ENCODE data around the gene TMEM175. TPM values are rescaled to one million over a fixed set of nuclear protein-coding genes. Genes with fewer than 3 reads are reported as not detected.
"Not testable (repeated sequence)": the region's sequence is repeated elsewhere in the genome, so short reads cannot be mapped to it uniquely, and the experiment has no call there.

Gene TMEM175
- total and polyA plus RNA-seq, 8 donors: 7.3 to 82.8 (median 19.5) TPM

DNA sequence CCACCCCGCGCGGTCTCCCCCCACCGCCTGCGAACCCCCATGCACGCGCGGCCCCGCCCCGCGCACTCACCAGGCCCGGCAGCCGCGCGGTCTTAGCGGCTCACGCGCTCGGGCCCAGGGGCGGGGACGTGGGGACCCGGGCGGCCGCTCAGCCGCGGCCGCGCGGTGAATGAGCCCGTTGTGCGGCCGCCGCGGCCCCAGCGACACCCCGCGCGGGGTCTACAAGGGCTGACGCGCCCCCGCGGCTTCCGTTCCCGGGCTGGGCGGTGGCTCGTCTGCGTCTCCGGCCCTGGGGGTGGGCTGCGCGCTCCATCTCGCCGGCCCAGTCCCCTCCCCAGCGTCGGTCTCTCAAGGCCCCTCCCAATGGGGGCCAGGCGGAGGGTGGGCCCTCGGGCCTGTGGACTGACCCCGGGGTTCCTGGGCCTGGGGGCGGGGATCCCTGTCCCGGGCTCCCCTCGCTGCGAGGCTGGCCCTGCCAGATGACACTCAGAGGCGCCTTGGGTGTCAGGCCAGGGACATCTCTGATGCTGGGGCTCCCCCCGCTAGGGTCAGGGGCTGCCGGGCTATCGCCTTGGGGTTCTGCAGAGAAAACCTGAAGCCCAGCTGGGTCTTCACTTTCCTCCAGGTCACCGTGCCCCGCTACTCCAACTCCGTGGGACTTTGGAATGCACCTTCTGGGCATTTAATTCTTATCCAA is 65.3 kb downstream of the TMEM175 start:
- Histone ChIP-seq H3K36me3 (no peaks in the 10 kb centered on the region), H3K4me3 (peak overlapping the region; percentile 29 to 51 (median 35)), H3K4me1 (peaks cover 28 to 52% (median 48%) of the 10 kb centered on the region in 4 donors), H3K27me3 (peaks cover 8 to 72% (median 55%) of the 10 kb centered on the region in 3 donors), H3K27ac (peak overlapping the region in 1 of 5 donors; percentile 22), H3K9me3 (no peaks in the 10 kb centered on the region)
- TF ChIP-seq, protein P1, sequence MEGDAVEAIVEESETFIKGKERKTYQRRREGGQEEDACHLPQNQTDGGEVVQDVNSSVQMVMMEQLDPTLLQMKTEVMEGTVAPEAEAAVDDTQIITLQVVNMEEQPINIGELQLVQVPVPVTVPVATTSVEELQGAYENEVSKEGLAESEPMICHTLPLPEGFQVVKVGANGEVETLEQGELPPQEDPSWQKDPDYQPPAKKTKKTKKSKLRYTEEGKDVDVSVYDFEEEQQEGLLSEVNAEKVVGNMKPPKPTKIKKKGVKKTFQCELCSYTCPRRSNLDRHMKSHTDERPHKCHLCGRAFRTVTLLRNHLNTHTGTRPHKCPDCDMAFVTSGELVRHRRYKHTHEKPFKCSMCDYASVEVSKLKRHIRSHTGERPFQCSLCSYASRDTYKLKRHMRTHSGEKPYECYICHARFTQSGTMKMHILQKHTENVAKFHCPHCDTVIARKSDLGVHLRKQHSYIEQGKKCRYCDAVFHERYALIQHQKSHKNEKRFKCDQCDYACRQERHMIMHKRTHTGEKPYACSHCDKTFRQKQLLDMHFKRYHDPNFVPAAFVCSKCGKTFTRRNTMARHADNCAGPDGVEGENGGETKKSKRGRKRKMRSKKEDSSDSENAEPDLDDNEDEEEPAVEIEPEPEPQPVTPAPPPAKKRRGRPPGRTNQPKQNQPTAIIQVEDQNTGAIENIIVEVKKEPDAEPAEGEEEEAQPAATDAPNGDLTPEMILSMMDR (IDR thresholded peaks at IDR 0.05): no peak
- TF ChIP-seq POLR2AphosphoS5 (IDR thresholded peaks at IDR 0.05): no peak
- no peak for TF ChIP-seq EP300 (IDR thresholded peaks at IDR 0.05)
- no peak for TF ChIP-seq POLR2A (IDR thresholded peaks at IDR 0.05)
- DNase-seq: peak in 1 of 2 donors; percentile 81
- intact Hi-C loops (cut with DNase I; ENCODE audit: low total_unique reads): no loop called here
- WGBS, 5 donors: 2 to 4% (median 3%) methylated on average over 31 to 68 of the region's 68 CpGs

DNA sequence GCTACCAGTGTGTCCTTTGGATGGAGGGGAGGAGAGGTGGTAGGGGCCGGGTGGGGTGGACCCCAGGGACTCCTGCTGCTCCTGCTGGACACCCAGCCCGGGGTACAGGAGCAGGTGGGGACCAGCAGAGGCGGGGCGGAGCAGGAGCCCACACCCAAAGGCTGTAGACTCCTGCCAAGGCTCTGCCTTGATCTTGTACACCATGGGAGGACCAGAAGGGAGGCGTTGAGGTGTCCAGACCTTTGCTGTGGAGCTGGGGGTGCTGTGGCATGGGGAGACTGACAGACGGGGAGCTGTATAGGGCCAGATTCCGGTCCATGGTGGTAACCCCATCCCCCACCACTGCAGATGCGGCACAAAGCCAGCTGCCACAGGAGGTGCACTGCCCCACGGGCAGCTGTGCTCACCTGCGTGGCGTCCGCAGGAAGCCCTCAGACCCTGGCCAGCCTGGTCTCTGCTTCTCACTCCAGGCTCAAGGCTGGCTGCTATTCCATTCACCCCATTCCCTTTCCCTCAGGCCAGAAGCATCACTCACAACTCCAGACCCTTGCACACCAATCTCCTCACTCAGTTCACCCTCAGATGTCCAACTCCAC is 65.9 kb downstream of the TMEM175 start:
- Histone ChIP-seq H3K27me3 (peaks cover 15 to 78% (median 61%) of the 10 kb centered on the region in 3 donors), H3K4me3 (peak overlapping the region in 1 of 4 donors; percentile 51), H3K27ac (no peak overlapping the region), H3K4me1 (peaks cover 31 to 53% (median 49%) of the 10 kb centered on the region in 4 donors), H3K36me3 (no peaks in the 10 kb centered on the region), H3K9me3 (no peaks in the 10 kb centered on the region)
- TF ChIP-seq, protein P1 (IDR thresholded peaks at IDR 0.05): no peak
- TF ChIP-seq POLR2AphosphoS5 (IDR thresholded peaks at IDR 0.05) (no peak), POLR2A (IDR thresholded peaks at IDR 0.05) (no peak), EP300 (IDR thresholded peaks at IDR 0.05) (no peak)
- 19 to 51% (median 40%) methylated on average over 11 to 12 of the region's 12 CpGs for WGBS, 5 donors
- intact Hi-C loops (cut with DNase I; ENCODE audit: low total_unique reads): no loop called here
- DNase-seq: no peak

DNA sequence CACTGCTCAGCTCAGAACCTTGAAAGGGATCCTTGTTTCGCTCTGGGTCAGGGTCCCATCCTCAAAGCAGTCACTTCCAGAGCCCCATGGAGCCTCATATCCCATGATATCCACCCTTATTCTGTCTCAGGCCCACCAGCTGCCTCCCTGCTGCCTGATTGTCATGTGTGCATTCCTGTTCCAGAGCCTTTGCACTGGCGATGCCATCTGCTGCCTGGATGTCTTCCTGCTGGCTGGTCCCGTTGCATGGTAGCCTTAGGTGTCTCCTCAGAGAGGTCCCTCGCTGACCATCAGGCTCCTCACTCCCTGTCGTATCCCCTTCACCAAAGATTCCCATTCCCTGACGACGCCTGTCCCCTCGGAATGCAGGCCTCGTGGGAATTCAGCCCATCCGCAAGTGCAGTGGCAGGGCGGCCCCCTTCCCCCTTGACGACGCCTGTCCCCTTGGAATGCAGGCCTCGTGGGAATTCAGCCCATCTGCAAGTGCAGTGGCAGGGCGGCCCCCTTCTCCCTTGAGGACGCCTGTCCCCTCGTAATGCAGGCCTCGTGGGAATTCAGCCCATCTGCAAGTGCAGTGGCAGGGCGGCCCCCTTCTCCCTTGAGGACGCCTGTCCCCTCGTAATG is 67.1 kb downstream of the TMEM175 start:
- H3K9me3 ChIP-seq; H3K4me3 ChIP-seq; intact Hi-C loops (cut with DNase I; ENCODE audit: low total_unique reads); DNase-seq; H3K36me3 ChIP-seq; H3K27ac ChIP-seq: not testable (repeated sequence)
- Histone ChIP-seq H3K4me1 (peaks cover 29 to 49% (median 45%) of the 10 kb centered on the region in 4 donors), H3K27me3 (peaks cover 26 to 90% (median 73%) of the 10 kb centered on the region in 3 donors)
- WGBS, 5 donors: 47 to 68% (median 51%) methylated on average over 14 to 21 of the region's 21 CpGs

DNA sequence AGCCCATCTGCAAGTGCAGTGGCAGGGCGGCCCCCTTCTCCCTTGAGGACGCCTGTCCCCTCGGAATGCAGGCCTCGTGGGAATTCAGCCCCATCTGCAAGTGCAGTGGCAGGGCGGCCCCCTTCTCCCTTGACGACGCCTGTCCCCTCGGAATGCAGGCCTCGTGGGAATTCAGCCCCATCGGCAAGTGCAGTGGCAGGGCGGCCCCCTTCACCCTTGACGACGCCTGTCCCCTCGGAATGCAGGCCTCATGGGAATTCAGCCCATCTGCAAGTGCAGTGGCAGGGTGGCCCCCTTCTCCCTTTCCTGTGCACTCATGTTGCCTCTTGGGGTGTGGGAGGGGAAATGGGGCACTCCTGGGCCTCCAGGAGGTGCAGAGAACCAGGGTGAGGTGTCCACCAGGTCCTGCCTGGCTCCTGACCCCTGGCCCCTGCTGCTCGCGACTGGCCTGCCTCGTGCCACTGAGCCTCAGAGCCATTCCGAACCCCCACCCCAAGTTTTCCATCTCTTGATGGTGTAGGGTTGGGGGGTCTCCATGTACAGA is 67.7 kb downstream of the TMEM175 start:
- Histone ChIP-seq H3K9me3 (no peaks in the 10 kb centered on the region), H3K27ac (no peak overlapping the region), H3K36me3 (no peaks in the 10 kb centered on the region), H3K27me3 (peaks cover 26 to 96% (median 79%) of the 10 kb centered on the region in 3 donors), H3K4me3 (no peak overlapping the region), H3K4me1 (peaks cover 29 to 49% (median 45%) of the 10 kb centered on the region in 4 donors)
- intact Hi-C loops (cut with DNase I; ENCODE audit: low total_unique reads): no loop called here
- TF ChIP-seq, protein P1 (IDR thresholded peaks at IDR 0.05): no peak
- TF ChIP-seq EP300 (IDR thresholded peaks at IDR 0.05) (no peak), POLR2AphosphoS5 (IDR thresholded peaks at IDR 0.05) (no peak), POLR2A (IDR thresholded peaks at IDR 0.05) (no peak)
- no peak for DNase-seq
- WGBS, 5 donors: 58 to 67% (median 62%) methylated on average over 8 to 18 of the region's 18 CpGs
